HG02973 (cell line): Measurements from ENCODE around the gene ENAH.

Experiments
- ATAC-seq: cut with Tn5 transposase; IDR thresholded peaks from one replicate; pipeline ENCODE4 v1.9.1; 2021; ENCODE audit warnings: moderate library complexity; ENCODE audit not compliant: unreplicated experiment

ENAH gene

DNA sequence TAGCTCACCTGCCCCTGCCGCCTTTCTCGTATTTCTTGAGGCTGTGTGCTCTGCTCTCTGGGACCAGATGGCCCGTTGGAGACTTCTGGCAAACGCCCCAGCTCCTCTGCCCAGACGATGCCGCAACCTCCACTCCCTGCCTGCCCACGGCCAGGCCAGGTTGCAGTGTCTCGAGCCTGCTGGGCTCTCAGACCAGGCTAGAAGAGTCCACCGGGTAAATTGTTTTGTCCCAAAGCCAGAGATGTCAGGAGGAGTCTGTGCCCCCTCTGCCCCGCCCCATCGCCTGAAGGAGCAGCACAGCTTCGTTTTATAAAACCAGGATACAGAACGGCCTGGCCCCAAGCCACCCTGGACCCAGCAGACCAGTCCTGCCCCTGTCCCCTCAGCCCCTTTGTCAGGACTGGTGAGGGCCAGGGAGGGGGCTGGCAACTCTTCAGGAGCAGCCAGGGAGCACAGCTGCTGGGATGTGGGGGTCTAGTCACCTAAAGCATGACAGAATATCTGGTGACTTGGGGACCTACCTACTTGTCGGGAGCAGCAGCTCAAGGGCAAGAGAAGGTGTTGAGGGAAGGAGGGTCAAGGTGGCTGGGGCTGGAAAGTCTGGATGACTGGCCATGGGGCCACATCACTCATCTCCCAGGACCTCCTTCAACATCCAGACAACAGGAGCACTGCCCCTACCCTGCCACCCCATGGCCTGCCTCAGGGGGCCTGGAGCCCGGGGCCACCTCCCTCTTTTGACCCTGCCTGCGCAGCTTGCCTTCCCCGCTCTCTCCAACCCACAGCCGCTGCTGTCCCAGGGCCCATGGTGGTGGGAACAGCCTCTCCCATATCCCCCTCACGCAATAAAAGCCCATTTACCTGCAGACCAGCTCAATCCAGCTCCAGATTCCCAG lies 191.1 kb downstream of the ENAH start:
- ATAC-seq: no peak

DNA sequence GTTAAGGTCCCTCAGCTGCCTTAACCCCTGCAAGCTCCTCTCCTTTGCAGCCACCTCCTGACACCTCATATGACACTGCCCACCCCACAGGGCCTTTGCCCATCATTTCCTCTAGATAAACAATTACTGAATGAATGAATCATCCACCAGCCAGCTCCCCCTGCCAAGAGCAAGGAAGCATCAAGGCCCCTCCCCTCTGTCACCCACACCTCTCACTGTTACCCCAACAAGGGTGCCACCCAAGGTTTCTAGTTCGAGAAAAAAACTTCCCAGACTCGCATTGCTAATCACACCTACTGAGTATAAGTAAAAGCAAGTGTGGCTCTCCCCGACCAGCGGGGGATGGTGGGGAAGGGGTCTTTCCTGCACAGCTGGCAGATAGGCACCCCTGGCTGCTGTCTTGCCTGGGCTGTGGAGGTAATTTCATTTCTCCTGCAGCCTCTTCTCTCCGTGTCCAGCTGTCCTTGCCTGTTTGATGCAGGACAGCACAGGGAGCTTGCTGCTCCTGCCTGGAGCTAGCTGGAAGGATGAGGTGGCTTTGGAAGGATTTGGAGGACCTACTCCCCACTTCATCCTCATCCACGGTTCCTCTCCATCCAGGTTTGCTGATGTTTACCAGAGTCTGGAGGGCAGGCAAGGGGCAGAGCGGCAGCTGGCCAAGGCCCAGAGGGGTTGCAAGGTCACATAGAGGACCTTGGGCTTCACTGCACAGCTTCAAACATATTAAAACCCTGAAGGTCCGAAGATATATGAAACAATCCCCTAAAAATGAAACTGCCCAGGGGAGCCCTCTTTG lies 192.0 kb downstream of the ENAH start:
- no peak for ATAC-seq

DNA sequence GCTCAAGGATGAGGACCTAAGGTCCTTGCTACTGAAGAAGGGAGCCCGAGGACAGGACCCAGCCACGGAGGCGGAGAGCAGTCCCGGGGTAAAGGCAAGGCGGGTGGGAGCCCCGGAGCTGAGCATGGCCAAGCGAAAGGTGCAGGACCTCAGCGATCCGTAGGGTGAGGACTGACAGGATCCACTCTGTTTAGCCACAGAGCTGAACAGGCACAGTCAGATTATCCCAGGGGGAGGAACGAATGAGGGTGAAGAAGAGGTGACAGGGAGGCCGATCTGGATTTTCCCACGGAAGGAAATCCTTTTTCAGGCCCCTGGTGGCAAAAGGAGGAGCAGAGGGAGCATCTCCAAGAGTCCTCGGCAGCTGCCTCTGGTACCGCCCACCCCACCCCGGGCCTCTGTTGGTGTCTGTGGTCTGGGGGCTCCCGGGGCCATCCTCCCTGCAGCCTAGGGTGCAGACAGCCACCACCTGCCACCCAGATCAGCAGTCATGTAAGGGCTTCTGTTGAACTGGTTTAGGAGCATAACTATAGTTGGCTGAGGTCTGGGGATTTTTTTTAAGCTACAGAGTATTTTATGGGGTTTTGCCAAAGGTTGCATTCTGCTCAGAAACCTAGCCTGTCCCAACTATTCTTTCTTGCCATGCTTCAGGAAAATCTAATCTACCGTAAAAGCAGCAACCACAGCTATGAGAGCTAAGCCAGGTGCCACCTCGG lies 192.7 kb downstream of the ENAH start:
- ATAC-seq: no peak

DNA sequence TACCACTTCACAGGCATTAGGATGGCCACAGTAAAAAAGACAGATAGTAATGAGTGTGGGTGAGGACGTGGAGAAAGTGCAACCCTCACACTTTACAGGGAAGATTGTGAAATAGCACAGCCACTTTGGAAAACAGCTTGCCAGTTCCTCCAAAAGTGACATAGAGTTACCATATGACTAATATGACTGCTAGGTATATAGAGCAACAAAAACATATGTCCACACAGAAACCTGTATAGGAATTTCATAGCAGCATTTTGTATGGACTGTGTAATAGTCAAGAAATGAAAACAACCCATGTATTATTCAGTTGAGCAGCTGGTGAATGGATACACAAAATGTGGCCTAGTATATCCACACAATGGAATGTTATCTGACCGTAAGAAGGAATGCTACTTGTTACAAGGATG lies 194.7 kb downstream of the ENAH start:
- ATAC-seq: no peak

DNA sequence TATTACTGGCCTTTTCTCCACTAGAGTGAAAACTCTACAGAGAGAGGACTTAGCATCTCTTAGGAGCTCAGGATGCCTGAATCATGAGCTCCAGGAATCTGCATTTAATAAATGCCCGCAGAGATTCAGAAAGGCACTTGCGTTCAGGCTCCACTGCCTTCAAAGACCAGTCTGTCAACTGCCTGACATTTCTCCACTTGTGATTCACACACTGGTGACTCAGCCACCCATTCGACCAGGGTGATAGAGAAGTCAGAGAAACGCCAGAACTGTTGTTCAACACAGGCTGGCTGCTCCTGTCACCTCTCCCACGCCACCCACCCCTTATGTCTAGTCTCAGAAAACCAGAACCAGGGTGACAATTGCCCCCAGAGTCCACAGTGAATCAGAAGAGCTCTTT lies 198.2 kb downstream of the ENAH start:
- ATAC-seq: no peak

DNA sequence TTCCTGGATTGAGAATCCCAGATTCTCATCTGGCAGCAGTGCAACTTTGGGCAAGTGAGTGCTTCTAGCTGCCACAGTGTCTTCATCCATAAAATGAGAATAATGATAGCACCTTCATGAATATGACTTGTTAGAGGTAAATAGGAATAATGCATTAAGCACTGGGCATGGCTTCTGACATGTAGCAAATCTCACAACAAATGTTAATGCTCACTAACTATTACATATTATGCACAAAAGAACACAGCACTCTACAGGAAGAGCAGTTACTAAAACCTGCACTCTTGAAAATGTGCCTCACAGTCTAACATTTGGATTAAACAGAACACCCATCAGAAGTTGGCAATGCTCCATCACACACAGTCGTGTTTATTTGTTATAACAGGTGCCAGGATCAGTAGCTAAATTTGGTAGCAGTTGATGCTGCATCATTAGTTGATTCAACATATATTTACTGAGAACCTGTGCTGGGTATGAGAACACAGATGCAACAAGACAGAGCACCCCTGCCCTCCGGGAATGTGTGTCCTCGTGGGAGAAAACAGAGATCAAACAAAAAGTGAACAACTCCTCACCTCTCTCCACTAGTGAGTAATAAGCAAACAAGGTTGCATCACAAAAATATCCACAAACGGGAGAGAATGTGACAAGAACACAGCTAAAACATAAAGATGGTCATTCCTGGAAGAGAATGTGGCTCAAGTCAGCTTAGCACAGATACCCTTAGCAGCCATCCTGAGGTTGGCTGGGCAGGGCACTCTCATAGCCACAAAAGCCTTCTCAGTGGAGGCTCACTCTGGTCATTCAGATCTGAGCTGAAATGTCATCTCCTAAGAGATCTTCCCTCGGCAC lies 198.9 kb downstream of the ENAH start:
- no peak for ATAC-seq

DNA sequence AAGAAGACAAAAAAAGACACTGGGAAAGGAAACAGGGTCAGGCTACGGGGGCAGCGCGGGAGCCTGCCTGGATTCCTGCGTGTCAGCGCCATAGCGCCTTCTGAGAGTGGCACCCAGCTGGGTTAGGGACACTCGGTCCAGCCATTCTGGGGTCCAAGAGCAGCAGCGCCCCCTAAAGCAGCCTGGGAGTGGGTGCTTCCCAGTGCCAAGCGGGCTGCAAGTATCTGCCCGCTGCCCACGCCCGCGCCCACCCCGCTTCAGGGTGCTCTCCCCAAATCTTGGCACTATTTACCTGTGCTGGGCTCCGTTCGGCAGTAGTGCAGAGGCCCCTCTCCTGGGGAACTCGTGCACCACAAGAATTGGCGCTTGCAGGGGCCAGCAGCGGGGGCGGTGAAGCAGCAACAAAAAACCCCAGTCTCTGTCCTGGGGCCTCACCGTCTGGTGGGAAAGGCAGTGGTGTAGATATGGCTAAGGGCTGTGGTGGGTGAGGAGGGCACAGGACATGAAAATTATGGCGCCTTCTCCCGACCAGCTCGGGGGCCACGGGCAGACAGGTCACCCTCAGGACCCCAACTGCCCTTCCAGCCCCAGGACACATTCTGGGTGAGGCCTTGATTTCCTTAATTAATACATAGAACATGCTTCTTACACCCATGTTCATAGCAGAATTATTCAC lies 200.9 kb downstream of the ENAH start:
- no peak for ATAC-seq

DNA sequence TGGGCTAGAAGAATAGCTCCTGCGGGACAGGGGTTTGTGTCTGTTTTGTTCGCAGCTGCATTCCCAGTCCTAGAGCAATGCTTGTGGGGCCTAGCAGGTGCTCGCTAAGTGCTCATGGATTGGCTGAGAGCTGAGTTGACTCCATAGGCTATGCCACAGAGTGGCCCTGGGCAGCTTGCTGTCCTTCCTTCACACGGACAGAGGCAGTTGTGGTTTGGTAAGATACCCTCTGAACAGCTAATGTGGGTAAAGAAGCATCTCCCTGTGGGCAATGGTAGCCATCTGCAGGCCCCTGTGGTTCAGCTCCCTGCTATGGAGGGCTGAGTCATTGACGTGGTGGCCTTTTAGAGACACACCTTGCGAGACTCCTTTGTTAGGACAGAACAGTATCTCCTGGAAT lies 201.6 kb downstream of the ENAH start:
- no peak for ATAC-seq

DNA sequence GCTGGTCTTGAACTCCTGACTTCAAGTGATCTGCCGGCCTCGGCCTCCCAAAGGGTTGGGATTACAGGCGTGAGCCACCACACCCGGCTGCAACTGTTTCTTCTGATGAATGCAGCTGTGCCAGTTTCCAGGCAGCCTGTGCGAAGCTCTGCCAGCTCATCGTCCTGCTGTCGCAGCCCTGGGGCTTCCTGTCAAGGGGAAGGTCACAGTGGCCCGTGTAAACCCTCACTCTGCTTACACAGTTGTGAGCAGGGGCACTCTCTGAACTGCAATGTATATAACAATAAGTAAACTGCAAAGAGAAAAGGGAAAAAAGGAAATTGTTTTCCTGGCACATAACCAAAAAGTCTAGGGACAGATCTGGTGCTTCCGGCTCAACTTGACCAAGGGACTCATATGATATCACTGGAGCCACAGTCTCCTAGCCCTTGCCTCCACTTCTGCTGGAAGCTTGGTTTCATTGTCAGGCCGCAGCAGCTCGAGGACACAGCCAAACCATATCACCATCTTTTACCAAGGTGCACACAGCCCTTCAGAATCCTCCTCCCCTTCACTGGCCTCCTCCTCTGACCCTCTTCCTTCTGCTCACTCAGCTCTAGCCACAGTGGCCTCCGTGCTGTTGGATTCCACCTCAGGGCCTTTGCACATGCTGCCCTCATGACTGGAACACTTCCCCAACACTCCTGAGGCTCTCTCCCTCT lies 202.3 kb downstream of the ENAH start:
- no peak for ATAC-seq

DNA sequence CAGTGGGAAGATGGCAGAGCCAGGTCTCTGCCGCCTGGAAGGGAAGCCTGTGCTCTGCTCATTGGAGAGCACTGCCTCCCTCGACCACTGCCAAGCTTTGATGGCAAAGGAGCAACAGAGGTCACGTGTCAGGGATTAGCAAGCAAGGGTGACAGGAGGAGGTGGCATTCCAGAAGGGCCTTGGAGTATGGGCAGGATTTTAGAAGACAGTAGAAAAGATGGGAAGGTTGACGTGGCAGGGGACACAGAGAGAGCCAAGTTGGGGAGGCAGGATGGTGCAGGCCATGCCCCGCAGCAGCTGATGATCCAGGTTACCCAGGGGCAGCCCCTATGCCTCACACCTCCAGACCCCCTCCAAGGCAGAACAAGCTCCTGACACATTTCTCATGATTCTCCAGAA lies 203.1 kb downstream of the ENAH start:
- ATAC-seq: no peak

DNA sequence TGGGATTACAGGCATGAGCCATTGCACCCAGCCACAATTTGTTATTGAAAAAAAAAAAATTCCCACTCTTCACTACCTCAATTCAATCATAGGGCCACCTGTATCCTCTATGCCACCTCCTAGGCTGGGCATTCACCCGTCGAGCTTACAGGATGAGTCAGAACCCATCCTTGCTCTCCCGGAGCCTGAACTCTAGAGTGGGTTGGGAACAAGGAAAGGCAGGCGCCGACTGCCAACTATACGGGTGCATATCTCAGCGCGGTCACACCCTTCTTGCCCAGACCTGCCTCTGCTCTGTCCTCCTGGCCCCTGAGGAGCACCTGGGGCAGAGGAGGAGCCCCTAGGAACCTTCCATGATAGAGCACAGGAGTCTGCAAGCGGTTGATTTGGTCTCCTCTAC lies 203.7 kb downstream of the ENAH start:
- ATAC-seq: no peak

DNA sequence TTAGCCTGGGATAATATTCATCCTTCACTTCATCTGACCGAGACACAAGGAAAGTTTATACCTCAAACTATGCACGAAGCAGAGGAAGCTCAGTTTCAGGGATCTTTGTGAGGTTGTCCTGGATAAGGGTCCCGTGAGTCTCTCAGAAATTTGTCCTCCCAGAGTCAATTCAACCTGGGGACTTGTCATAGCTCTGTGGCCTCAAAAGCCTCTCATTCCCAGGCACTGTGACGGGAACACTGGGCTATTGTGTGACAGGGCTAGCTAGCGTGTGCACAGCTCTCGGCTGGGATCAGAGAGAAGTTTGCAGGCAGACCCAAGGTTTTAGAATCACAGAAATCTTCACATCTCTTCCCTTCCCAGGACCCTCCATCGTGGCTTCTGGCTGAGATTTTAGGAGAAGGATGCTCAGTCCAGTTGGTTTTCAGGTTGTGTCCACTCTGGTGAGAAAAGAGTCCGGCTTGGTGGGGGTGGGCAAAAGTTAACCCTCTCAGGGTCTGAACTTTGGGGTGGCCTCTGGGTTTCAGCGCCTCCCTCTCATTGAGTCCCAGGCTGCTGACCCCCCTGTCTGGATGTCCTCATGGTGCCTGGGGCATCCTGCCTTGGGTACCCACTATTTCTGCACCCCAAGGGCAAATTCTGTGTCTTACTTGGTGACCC lies 204.6 kb downstream of the ENAH start:
- ATAC-seq: no peak

DNA sequence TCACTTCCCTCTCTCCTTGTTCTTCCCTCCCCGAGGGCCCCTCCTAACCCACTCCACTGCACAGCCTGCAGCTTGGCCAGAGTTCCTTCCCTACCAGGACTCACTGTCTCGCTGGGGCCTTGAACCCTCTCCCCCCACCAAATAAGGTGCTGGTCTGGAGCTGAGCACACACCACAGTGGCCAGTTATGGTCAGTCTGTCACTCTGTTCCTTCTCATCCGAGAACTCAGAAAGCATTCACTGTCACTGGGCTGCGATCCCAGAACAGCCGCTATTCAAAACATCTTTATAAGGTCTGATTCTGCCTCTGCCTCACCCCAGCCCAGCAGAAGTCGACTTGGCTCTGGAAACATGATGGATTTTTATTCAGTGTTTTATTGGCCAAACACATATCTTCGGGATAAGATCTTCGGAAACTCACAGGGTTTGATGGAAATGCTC lies 205.3 kb downstream of the ENAH start:
- ATAC-seq: no peak

DNA sequence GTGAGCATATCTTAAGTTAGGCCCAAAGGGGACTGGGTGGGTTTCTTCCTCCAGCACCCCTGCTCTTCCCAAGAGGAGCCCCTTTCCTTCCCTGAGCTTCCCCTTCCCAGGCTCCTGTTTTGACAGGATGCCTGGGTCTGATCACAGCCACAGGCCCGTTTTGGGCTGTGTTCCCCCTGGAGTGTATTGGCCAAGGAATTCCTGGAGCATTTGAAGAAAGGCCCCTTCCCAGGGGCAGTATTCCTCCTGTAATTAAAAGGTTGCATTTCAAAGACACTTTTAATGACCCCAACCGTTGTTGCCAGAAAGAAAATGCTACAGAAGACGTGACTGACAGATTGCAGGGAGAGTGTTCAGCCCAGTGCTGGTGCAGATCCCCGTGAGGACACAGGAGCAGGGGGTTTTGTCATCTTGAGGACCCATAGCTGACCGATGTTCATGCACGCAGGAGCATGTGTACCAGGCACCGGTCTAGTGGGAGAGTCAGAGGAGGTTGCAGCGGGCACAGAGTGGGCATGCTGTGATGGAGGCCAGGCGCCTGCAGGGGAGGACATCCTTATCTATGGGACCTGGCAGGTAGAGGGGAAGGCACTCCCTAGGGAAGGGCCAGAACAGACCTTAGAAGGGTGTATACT lies 205.8 kb downstream of the ENAH start:
- ATAC-seq: no peak

DNA sequence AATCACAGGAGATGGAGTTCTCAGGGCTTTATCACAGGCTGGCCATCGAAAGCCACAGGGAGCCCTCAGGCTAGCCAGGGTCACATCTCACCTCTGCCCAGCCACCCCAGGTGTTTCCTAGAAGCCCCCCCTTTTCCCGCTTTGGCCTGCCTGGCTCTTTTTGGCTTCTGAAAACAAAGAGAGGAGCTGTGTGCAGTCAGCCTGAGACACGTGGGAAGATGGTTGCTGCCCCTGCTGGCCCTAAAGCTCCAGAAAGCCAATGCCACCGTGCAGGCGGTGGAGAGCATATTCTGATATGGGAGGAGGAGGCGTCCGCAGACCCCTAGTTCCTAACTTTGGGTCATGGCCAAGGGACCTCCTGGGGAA lies 206.3 kb downstream of the ENAH start:
- ATAC-seq: no peak

DNA sequence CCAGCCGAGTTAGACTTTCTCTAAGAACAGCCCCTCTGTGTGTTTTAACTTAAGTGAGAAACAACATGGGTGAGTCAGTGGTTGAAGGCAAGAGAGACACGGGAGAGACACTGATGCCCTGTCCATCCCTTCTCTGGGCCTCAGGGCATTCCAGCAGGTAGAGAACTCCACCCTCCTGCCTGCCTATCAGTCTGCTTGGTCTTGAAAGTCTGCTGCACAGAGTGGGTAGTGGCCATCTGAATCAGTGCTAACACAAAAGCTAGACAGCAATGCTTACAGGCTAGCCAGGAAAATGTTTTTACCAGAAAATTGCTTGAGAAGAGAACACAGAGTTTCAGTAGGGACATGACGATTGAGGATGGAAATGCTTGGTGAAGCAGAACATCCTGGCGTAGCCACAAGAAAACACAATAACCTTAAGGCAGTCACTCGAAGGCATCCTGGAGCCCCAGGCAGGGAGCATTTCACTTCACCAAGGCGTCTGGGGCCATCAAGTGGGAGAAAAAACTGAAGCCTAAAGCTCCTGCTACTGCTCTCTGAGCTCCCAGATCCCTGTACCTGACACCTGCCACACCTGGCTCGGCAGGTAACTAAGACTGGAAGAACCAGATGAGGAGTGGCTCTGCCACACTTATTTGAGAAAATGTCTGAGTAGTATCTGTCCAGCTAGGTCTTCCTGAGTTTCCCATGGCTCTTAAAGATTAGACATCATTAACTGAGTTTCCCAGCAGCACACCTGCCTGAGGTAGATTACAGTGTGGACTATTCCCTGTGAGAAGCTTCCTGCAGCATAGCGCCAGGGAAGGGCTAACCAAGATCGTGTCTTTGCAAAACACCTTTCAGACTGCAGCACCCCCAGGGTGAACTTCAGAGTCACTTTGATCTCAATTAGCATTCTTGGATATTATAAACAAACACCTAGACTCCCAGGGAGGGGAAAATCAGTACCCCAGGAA lies 207.0 kb downstream of the ENAH start:
- no peak for ATAC-seq

DNA sequence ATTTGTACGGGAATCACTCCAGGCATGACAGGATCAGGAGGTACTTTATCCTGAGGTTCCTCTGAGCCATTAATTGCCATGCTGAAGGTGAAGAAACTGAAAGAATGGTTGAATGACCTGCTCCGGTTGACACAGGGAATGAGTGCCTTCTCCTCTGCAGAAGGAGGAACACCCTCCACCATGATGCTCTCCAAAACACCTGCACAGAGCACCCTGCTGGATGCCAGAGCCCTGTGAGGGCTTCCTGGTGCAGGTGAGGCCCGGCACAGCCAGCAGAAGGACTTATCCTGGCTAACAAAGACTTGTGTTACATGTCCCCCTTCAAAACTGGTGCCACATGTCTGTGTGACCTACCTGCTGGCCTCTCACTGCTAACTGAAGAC lies 210.8 kb downstream of the ENAH start:
- ATAC-seq: no peak
